Motor neuron (in vitro differentiated cells): ENCODE results near the gene LINC01488. TPM values are rescaled to one million over a fixed set of nuclear protein-coding genes. Genes with fewer than 3 reads are reported as not detected.

Experiments
- ATAC-seq, 8 experiments: fragments of 200-7000 bp; cut with Tn5 transposase; replicated peaks in 6 of 8; 2 replicates each; pipeline ENCODE4 v1.8.0; 2021; ENCODE audit warnings: mild to moderate bottlenecking in 8 of 8, moderate library complexity in 8 of 8
- H3K27ac ChIP-seq, 2 donors: fragments of 250-450 bp; sonication (Bioruptor Pico); 2 replicates each; pipeline ENCODE4 v1.9.0; 2021; ENCODE audit warnings: antibody characterized with exemption in 2 of 2, mild to moderate bottlenecking in 2 of 2, moderate library complexity in 1 of 2
- H3K4me1 ChIP-seq, 2 donors: fragments of 250-450 bp; sonication (Bioruptor Pico); replicated peaks in 1 of 2; 2 replicates each; pipeline ENCODE4 v1.6.1; 2021; ENCODE audit warnings: antibody characterized with exemption in 2 of 2, mild to moderate bottlenecking in 2 of 2, moderate library complexity in 1 of 2
- H3K4me3 ChIP-seq, 5 donors: fragments of 250-450 bp; sonication (Bioruptor Pico); 2 replicates each; pipeline ENCODE4 v1.9.0; 2021; ENCODE audit warnings: antibody characterized with exemption in 5 of 5, mild to moderate bottlenecking in 5 of 5, moderate library complexity in 4 of 5
- WGBS, 10 experiments: fragments of 450-650 bp; shearing (Covaris generic); methylation state at CpG; one replicate each; pipeline ENCODE4 v1.0.0; 2022; 5-methylcytosine and 5-hydroxymethylcytosine counted together
- in situ Hi-C, 9 experiments: fragments of 400-800 bp; cut with MboI; loops; one replicate each; pipeline ENCODE4 v1.15.0; 2021; ENCODE audit warnings: low sequenced_read_pairs in 9 of 9, low pct_unique_long_range_greater_than_20kb in 2 of 9; ENCODE audit not compliant: unreplicated experiment in 9 of 9
- total RNA-seq, 8 experiments: library from RNA; unstranded; fragments of 300-600 nt; gene quantifications; 2 replicates each; pipeline versions ENCODE4 v1.2.3 to v1.2.4, GENCODE V29; 2022

Gene LINC01488
- total RNA-seq, 8 experiments from 2014 or later = 0.05 to 0.71 (median 0.28) TPM; not detected in 2

DNA sequence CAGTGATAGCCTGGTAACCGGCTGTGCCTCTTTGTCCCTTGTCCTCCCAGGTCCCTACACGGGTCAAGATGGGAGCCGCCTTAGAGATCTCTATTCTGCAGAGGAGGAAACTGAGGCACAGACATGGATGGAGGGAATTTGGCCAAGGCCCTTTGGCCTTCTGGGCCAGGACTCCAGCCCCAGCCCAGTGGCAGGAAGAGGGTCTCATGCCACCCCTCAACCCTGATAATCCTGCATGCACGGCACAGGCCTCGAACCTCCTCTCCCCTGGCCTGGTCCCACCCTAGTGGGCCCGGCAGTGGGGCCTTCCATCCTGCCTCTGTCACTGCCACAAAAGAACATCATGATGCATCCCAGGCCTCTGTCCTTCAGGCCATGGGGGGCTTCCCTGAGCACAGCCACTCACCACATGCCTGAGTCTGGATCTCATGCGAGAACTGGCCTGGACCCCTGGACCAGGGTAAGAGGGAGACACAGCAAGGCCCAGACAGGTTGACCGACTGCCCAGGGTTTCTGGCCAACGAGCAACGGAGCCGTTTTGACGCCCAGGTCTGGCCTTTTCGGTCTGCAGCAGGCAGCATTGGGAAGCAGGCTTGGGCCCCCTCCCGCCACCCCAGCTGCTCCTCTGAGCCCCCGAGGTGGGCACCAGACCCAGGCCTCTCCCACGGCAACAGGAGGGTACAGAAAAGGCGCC, 6.5 kb downstream of the LINC01488 start:
- ATAC-seq = no peak
- Histone ChIP-seq H3K4me1 (peaks cover 31% of the 10 kb centered on the region in 2 donors), H3K4me3 (no peak overlapping the region), H3K27ac (no peak overlapping the region)
- in situ Hi-C loops = no loop called here
- 92 to 100% (median 100%) methylated on average over 1 to 7 of the region's 17 CpGs; no CpG with 5 or more reads in 5 of the 10 experiments for WGBS, 10 experiments

- H3K4me1 ChIP-seq = peaks cover 25 to 27% of the 10 kb centered on the region in 2 donors
- in situ Hi-C loops = no loop called here
- H3K27ac ChIP-seq = no peak overlapping the region
- no peak for ATAC-seq
- no peak overlapping the region for H3K4me3 ChIP-seq
- 80% methylated on average over 1 of the region's 16 CpGs; no CpG with 5 or more reads in 9 of the 10 experiments for WGBS, 10 experiments
These were observed 7.1 kb downstream of the LINC01488 start for GRCh38 chr11:69488543-69488940.

DNA sequence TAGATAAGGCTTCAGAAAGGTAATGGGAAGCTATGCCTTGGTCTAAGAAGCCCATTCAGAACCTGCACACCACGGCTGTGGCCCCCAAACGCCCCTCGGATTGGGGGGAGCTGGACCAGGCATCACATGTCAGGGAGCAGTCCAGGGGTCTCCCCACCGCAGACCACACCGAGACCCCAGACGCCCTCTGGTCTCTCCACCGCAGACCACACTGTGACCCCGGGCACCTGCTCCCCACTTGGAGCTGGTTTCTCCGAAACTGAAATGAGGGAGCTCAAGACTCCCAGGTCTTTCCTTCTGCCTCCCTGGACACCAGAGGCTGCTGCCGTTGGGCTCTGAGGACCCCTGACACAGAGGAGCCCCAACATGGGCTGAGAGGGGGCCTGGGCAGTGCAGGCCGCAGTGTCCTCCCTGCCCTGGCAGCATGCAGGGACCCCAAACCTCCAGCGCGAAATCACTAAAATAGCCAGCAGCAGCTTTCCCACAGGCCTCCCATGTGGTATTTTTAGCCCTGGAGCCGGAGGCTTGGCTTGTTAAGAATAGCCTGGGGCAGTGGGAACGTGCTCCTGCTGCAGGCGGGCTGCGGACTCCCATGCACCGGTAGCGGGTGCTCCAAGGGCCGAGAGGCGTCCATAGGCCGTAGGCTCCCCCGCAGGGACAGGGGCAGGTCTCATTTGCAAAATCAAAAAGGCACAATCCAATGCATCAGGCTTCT, 7.7 kb downstream of the LINC01488 start:
- Histone ChIP-seq H3K4me1 (peaks cover 19 to 21% of the 10 kb centered on the region in 2 donors), H3K4me3 (no peak overlapping the region), H3K27ac (no peak overlapping the region)
- in situ Hi-C loops = no loop called here
- WGBS, 10 experiments = 55 to 100% (median 83%) methylated on average over 1 to 9 of the region's 23 CpGs; no CpG with 5 or more reads in 7 of the 10 experiments
- ATAC-seq = peak in 4 of 8 experiments; percentile 12 to 64 (median 36)

DNA sequence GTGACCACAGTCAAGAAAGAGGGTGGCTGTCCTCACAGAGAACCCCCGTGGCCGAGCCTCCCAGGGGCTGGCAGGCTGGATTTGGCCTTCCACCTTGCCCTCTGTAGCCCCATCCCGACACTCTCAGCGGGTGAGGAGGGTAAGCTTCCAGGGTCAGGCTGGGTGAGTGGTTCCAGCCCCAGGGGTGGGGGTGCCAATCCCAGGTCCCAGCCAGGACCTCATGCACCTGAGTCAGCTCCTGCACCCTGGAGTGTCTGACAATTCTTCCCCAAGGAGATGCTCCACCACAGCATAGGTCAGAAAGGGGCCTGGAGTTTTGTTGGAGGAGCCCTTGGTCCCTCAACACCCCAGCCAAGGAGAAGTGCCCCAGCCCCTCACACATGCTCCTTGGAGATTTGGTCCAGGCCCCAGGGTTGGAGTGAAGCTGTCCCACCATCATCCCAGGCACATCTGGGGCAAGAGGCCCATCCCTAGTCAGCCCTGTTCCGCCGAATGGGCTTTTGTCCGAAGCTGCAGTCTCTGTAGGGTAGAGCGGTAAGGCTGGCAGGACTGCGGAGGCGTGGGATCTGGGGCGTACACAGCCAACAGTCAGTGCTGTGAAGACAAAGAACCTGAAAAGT, 8.4 kb downstream of the LINC01488 start:
- in situ Hi-C loops = no loop called here
- WGBS, 10 experiments = 89 to 100% (median 100%) methylated on average over 1 to 3 of the region's 11 CpGs; no CpG with 5 or more reads in 5 of the 10 experiments
- peaks cover 13 to 18% of the 10 kb centered on the region in 2 donors for H3K4me1 ChIP-seq
- no peak overlapping the region for H3K4me3 ChIP-seq
- no peak overlapping the region for H3K27ac ChIP-seq
- peak in 1 of 8 experiments; percentile 5 for ATAC-seq

- H3K4me1 ChIP-seq = peaks cover 13 to 14% of the 10 kb centered on the region in 2 donors
- no peak overlapping the region for H3K4me3 ChIP-seq
- no peak overlapping the region for H3K27ac ChIP-seq
- in situ Hi-C loops = no loop called here
- 87 to 100% (median 100%) methylated on average over 1 to 3 of the region's 10 CpGs; no CpG with 5 or more reads in 4 of the 10 experiments for WGBS, 10 experiments
- no peak for ATAC-seq
These were observed 9.1 kb downstream of the LINC01488 start for GRCh38 chr11:69490516-69490915.

- ATAC-seq = no peak
- Histone ChIP-seq H3K27ac (no peak overlapping the region), H3K4me3 (no peak overlapping the region), H3K4me1 (peaks cover 11 to 14% of the 10 kb centered on the region in 2 donors)
- WGBS, 10 experiments = 73 to 100% (median 96%) methylated on average over 1 to 12 of the region's 22 CpGs; no CpG with 5 or more reads in 2 of the 10 experiments
- in situ Hi-C loops = no loop called here
These were observed 9.9 kb downstream of the LINC01488 start for GRCh38 chr11:69491071-69492031.

GRCh38 chr11:69492201-69492991, 10.9 kb downstream of the LINC01488 start:
- in situ Hi-C loops = no loop called here
- Histone ChIP-seq H3K4me3 (no peak overlapping the region), H3K27ac (no peak overlapping the region), H3K4me1 (peaks cover 7 to 11% of the 10 kb centered on the region in 2 donors)
- ATAC-seq = no peak
- 33 to 100% (median 83%) methylated on average over 1 to 16 of the region's 27 CpGs; no CpG with 5 or more reads in 1 of the 10 experiments for WGBS, 10 experiments

DNA sequence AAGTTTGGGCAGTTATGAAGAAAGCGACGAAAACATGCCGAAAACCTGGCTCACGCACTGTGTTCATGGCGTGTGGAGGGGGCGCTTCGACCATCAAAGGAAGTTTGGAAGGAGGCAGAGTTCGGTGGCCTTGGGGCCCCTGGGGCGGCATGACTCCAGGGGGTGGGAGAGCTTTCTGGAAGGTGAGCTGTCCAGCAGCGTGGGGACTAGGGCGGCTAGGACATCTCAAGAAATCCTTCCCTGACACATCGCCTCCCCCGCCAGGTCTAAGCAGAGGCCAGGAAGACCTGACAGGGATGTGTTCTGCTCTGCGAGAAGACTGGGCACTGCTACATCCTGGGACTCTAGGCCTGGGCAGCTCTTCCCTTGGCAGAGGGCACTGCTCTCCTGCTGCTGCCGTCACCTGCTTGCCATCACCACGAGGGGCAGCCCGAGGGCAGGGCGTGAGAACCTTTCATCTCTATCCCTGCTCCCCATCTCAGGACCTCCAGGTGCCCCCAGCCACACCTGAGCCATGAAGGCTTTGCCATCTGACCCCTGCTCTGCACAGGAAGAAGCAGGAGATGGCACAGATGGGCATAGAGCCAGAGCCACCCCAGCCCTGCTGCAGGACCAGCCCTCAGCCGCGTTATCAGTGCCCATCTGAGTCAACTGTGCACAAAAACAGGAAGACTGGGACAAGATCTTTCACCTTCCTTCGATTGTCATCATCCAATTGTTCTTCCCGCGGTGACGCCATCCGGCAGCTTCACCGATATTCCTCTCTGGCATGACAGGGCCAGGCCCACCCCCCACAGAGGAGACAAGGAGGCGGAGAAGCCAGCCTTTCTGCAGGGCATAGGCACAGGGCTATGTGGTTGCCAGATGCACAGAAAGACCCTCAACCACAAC, 12.7 kb downstream of the LINC01488 start:
- no peak overlapping the region for H3K4me3 ChIP-seq
- 80 to 100% (median 89%) methylated on average over 1 to 11 of the region's 27 CpGs; no CpG with 5 or more reads in 4 of the 10 experiments for WGBS, 10 experiments
- in situ Hi-C loops = no loop called here
- H3K27ac ChIP-seq = no peak overlapping the region
- no peak for ATAC-seq
- peaks cover 6 to 11% of the 10 kb centered on the region in 2 donors for H3K4me1 ChIP-seq

DNA sequence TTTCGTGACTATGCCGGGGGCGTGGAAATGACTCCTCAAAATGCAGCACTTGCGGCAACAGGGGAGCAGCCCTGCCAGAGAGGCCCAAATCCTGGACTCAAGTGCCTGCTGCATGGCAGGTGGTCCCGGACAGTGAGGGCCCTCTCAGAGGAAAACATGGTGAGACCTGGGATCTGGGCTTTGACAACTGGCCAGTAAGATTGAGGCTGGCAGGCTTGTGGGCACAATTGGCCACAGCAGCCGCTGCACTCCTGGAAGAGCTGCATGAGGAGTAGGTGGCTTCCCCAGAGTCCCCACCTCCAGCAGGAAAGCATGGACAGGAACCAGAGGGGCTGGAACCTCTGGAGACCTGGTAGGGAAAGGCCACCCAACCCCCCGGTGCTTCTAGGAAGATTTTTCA, 13.4 kb downstream of the LINC01488 start:
- 80 to 100% (median 95%) methylated on average over 1 to 4 of the region's 7 CpGs; no CpG with 5 or more reads in 5 of the 10 experiments for WGBS, 10 experiments
- H3K27ac ChIP-seq = no peak overlapping the region
- peaks cover 4 to 13% of the 10 kb centered on the region in 2 donors for H3K4me1 ChIP-seq
- in situ Hi-C loops = no loop called here
- no peak overlapping the region for H3K4me3 ChIP-seq
- no peak for ATAC-seq

GRCh38 chr11:69495441-69496201, 14.2 kb downstream of the LINC01488 start:
- Histone ChIP-seq H3K27ac (no peak overlapping the region), H3K4me3 (no peak overlapping the region), H3K4me1 (peaks cover 4 to 18% of the 10 kb centered on the region in 2 donors)
- in situ Hi-C loops = no loop called here
- WGBS, 10 experiments = 50 to 100% (median 76%) methylated on average over 1 to 8 of the region's 12 CpGs; no CpG with 5 or more reads in 2 of the 10 experiments
- no peak for ATAC-seq
